Stimulated activated CD8-positive, alpha-beta memory T cell treated with anti-CD3 and anti-CD28 coated beads, Interleukin-12 subunit alpha, Interleukin-12 subunit beta, amount 100 ng/mL, for 24 hours (primary cell): ENCODE measurements around the gene SHC3.
"Not testable (repeated sequence)": the region's sequence is repeated elsewhere in the genome, so short reads cannot be mapped to it uniquely, and the experiment has no call there.

ENCODE experiments used
- DNase-seq: peaks from one replicate; pipeline ENCODE4 v3.0.0-alpha.2; 2020; ENCODE audit errors: extremely low read depth

SHC3 gene

GRCh38 chr9:89177944-89178829, at the start of gene SHC3:
TSS of gene SHC3 (minus strand) at chr9:89178818. CDS start at chr9:89178460, 358 bp downstream.
- no peak for DNase-seq

GRCh38 chr9:89225991-89226471, 47.4 kb upstream of the SHC3 start:
- DNase-seq, result no peak

- no peak for DNase-seq
These were observed 47.0 kb upstream of the SHC3 start for GRCh38 chr9:89225587-89225986.

GRCh38 chr9:89225036-89225435, 46.4 kb upstream of the SHC3 start:
- no peak for DNase-seq

DNA sequence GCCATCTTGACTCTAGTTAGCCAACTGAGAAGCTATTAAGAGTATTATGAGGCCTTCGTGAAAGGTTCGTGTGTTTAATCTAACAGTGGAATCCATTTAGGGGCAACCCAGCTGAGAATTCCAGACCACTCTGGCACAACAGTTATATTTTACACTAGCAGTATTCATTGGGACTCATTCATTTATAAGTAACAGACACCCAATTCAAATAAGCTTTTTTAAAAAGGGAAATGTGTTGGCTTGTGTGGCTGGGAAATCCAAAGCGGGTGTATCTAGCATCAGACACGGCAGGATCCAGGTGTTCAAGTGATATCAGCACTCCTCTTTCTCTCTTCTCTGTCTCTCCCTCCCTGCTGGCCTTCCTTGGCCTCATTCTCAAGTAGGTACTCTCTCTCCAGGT, 46.0 kb upstream of the SHC3 start:
- DNase-seq, result no peak

DNA sequence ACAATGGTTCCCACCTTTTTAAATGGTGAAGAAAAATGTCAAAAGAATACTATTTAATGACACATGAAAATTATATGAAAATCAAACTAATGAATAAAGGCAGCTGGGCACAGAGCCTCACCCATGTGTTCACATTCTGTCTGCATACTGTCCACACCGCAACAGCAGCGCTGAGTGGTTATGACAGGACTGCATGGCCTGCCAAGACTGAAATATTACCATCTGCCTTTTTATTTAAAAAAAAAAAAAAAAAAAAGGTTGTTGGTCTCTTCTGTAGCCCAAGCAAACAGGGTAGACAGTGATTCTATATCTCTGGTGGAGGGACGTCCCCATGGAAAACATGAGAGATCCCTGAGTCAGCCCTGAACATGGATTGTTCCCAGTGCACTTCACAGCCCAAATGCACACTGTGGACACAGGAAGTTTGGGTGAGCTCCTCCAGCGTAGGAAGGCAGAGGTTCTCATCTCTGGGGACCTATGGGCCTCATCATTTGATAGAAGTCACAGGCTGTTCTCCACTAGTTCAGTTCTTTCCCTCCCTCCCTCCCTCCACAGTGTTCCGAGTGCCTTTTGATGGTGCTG, 44.9 kb upstream of the SHC3 start:
- no peak for DNase-seq

DNA sequence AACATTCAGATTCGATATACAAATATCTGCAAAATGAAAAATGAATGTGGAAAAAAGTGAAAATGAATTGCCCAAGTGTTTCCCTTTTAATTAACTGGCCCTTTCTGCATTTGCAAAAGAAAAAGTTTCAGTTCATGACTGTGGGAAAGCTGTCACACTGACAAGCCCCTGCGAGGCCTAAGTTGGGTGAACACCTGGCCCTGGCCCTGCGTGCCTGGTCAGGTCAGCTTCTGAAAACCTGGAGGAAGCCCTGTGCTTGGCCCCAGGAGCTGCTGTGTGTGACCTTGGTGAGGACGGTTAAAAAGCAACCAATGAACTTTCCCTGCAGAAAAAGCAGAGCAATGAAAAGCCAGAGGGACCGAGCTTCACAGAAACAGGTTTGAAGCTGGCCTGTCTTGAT, 41.0 kb upstream of the SHC3 start:
- no peak for DNase-seq

GRCh38 chr9:89218040-89218928, 39.7 kb upstream of the SHC3 start:
- DNase-seq, result no peak

DNA sequence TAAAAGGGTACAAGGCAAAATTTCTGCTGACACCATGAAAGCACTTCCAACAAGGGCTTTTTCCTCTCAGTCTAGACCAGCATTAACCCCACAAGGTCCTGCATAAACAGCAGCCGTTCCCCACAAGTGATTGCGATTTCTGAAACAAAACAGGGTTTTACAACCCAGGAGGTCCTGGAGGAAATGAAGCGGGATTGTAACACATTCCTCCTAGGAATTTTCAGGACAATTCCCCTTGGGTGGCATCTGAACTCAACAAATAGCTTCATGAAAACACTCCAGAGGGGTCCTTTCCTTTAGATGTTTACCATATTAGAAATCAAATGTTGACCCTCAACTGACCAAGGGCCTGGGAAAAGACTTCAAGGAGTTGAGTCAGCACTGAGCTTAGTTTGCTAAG, 36.7 kb upstream of the SHC3 start:
- DNase-seq, result no peak

- DNase-seq, result no peak
These were observed 34.8 kb upstream of the SHC3 start for GRCh38 chr9:89213396-89213880.

GRCh38 chr9:89212171-89212570, 33.6 kb upstream of the SHC3 start:
- DNase-seq, result no peak

DNA sequence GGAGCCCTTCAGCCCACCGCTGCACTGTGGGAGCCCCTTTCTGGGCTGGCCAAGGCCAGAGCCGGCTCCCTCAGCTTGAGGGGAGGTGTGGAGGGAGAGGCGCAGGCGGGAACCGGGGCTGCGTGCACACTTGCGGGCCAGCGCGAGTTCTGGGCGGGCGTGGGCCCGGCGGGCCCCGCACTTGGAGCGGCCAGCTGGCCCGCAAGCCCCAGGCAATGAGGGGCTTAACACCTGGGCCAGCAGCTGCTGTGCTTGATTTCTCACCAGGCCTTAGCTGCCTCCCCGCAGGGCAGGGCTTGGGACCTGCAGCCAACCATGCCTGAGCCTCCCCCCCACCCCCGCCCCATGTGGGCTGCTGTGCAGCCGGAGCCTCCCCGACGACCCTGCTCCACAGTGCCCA, 30.7 kb upstream of the SHC3 start:
- DNase-seq, result not testable (repeated sequence)

DNA sequence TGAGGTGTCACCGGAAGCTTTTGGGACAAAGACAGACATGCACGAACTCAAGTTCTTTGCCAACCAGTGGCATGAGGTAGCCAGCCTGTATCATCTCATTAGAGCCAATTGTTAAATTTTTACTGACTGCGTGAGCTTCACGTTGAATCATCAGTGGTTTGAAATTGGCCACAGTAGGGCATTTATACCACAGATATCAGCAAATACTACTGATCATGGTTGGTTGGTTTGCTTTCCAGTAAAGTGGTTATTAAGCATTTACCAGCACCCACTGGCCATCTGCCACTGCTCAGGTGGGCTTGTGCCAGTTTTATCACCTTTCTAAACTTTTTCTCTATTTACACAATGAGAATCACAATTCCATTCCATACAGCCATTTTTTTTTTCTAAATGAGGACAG, 28.4 kb upstream of the SHC3 start:
- DNase-seq, result no peak

DNA sequence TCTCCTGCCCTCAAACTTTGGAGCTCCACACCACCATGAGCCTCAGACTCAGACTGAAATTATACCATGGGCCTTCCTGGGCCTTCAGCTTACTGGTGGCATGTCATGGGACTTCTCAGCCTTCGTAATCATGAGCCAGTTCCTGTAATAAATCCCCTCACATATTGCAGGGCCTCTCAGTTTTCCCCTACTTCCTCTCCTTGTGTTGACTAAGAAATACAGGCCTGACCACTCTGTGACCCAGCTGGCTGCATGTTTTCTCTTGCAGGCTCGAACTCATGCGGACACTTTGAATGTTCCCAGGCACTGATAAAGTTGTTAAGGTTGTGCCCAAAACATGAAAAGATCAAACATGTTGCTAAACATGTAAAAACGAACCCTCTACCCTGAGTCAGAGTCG, 26.2 kb upstream of the SHC3 start:
- no peak for DNase-seq

- DNase-seq, result no peak
These were observed 16.6 kb upstream of the SHC3 start for GRCh38 chr9:89195131-89195797.

DNA sequence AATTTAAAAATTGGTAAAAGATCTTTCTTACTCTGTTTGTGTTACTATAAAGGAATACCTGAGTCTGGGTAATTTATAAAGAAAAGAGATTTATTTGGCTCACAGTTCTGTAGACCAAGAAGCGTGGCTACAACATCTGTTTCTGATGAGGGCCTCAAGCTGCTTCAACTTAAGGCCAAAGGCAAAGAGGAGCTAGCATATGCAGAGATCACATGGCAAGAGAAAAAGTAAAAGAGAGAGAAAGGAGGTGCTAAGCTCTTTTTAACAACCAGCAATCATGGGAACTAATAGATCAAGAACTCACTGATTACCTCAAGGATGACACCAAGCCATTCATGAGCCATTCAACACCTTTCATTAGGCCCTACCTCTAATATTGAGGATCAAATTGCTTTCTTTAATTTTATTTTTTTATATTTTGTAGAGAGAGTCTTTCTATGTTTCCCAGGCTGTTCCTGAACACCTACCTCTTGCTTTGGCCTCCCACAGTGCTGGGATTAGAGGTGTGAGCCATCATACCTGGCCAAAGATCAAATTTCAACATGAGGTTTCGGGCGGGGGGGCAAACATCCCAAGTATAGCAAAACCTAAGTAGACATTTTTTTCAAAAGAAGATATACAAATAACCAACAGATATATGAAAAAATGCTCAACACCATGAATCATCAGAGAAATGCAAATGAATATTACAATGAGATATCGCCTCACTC, 16.0 kb upstream of the SHC3 start:
- DNase-seq, result no peak

DNA sequence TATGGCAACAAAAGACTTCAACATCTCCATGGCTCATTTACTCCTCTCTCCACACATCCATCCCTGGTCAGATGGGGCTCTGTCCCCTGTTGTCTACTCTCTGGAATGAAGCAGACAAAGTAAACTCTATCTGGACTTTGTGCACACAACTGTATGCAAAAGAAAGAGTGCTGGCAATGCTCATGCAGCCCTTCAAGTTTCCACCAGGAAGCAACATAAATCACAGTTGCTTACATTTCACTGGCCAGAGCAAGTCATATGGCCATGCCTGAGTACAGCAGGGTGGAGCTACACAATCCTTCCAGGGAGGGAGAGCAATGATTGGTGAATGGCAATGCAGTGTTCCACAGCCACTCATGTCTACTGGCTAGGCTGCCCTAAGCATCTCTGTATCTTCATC, 12.4 kb upstream of the SHC3 start:
- DNase-seq, result no peak

DNA sequence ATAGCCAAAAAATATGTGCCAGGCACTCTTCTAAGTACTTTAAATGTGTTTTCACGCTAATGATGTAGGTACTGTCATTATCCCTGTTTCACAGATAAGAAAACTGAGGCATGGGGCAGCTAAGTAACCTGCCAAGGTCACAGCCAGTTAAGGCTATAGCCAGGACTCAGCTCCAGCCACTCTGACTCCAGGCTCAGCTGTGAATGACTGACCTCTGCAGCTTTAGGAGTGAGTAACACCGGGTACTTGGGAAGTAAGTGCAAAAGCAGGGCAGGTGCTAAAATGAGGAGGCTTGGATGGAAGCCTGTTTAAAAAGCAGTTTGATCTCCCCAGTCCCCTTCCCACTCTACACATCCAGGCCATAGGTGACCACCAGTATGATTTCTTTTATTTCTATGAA, 10.6 kb upstream of the SHC3 start:
- no peak for DNase-seq

- no peak for DNase-seq
These were observed 9.3 kb upstream of the SHC3 start for GRCh38 chr9:89187950-89188349.

- no peak for DNase-seq
These were observed 8.9 kb upstream of the SHC3 start for GRCh38 chr9:89187541-89187940.

DNA sequence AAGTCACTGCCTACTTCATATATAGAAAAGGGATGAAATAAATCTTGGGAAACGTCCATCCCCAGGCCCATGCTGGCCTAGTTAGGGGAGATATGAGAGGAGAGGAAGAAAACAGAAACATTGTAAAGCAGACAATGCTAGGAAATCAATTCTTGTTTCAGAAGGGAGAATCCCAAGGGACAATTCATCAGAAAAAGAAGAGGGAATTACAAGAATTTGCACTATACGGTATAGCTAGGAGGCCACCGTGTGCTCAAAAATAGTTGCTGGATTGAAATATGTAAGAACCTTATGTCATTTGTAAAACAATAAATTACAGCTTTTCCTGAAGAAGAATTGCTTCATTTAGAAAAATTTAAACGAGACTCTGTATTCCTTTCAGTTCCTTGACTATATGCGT, 8.3 kb upstream of the SHC3 start:
- DNase-seq, result no peak
